ENCODE results near the gene REP15.
"Not testable (repeated sequence)": the region's sequence is repeated elsewhere in the genome, so short reads cannot be mapped to it uniquely, and the experiment has no call there.

REP15 gene

GRCh38 chr12:27703720-27704452 is 7.6 kb downstream of the REP15 start:
- DNase-seq, result peak; percentile 89 to 93

- no peak for DNase-seq
Measured at GRCh38 chr12:27705263-27705662, 9.0 kb downstream of the REP15 start.

GRCh38 chr12:27707216-27707615 is 11.0 kb downstream of the REP15 start:
- DNase-seq, result no peak

- DNase-seq, result no peak
Measured at GRCh38 chr12:27709212-27709931, 13.1 kb downstream of the REP15 start.

- DNase-seq, result peak; percentile 25 to 42
Measured at GRCh38 chr12:27709932-27710591, 13.8 kb downstream of the REP15 start.

- DNase-seq, result peak; percentile 91
Measured at GRCh38 chr12:27710592-27711316, 14.5 kb downstream of the REP15 start, which contains the start of gene MRPS35. MRPS35 (plus strand) TSS chr12:27710832; CDS start chr12:27710844, 12 bp downstream.

- DNase-seq, result no peak
Measured at GRCh38 chr12:27711317-27711682, 15.1 kb downstream of the REP15 start.

- DNase-seq, result peak; percentile 37 to 57
Measured at GRCh38 chr12:27711967-27712366, 15.7 kb downstream of the REP15 start.

- no peak for DNase-seq
Measured at GRCh38 chr12:27723212-27723611, 27.0 kb downstream of the REP15 start.

- DNase-seq, result no peak
Measured at GRCh38 chr12:27730097-27730588, 33.9 kb downstream of the REP15 start.

- DNase-seq, result no peak
Measured at GRCh38 chr12:27732281-27732680, 36.0 kb downstream of the REP15 start.

GRCh38 chr12:27733052-27733656 is 36.9 kb downstream of the REP15 start:
- DNase-seq, result peak in 1 of 2 donors; percentile 49

- DNase-seq, result no peak
Measured at GRCh38 chr12:27733791-27734190, 37.5 kb downstream of the REP15 start.

GRCh38 chr12:27734321-27734720 is 38.1 kb downstream of the REP15 start:
- not testable (repeated sequence) for DNase-seq

- DNase-seq, result no peak
Measured at GRCh38 chr12:27743601-27744000, 47.4 kb downstream of the REP15 start.

- not testable (repeated sequence) for DNase-seq
Measured at GRCh38 chr12:27745734-27746133, 49.5 kb downstream of the REP15 start.
